BJ (cell line): Measurements from ENCODE around the gene ABAT. TPM values are rescaled to one million over a fixed set of nuclear protein-coding genes. Genes with fewer than 3 reads are reported as not detected.

Source experiments
- CTCF ChIA-PET: fragments of 350-600 bp; formaldehyde crosslinking; extraction: SDS; loops from one replicate; lab custom pipeline; 2021; ENCODE audit warnings: antibody characterized with exemption, inconsistent platforms; lab: Yijun Ruan, JAX
- POLR2A ChIA-PET: fragments of 300-600 bp; sonication (Branson Sonifier 250); formaldehyde crosslinking; extraction: SDS; loops from one replicate; lab custom pipeline; 2021; ENCODE audit warnings: antibody characterized with exemption; lab: Charles Lee
- DNase-seq: peaks from one replicate; pipeline ENCODE4 v3.0.0-alpha.2; 2011; ENCODE audit warnings: low read depth
- H3K27me3 ChIP-seq: 2 replicates; pipeline ENCODE4 v1.6.0; 2011; ENCODE audit warnings: low read length; ENCODE audit not compliant: control insufficient read depth, insufficient read depth
- H3K36me3 ChIP-seq: 2 replicates; pipeline ENCODE4 v1.5.1; 2011; ENCODE audit warnings: low read length; ENCODE audit not compliant: control insufficient read depth, insufficient read depth
- H3K4me3 ChIP-seq: 2 replicates; pipeline ENCODE4 v1.5.1; 2011; ENCODE audit warnings: low read depth, mild to moderate bottlenecking, control low read depth, low read length
- CTCF ChIP-seq: IDR thresholded peaks from 2 replicates; pipeline ENCODE4 v1.5.1; 2011; ENCODE audit warnings: low read depth, mild to moderate bottlenecking, control low read depth, inconsistent platforms, low read length, moderate library complexity; ENCODE audit not compliant: insufficient read depth
- polyA plus RNA-seq: library from polyadenylated mRNA; depleted of rRNA; stranded (reverse); fragments of >200 nt; gene quantifications from 2 replicates; pipeline ENCODE4 v1.2.3, GENCODE V29; 2011

ABAT gene
- polyA plus RNA-seq, 1 experiment = 3.5 TPM

- TF ChIP-seq CTCF = no peak
- Histone ChIP-seq H3K4me3 (no peak overlapping the region), H3K36me3 (no peaks in the 10 kb centered on the region), H3K27me3 (peaks cover 1% of the 10 kb centered on the region)
- POLR2A ChIA-PET = interaction anchor here (0.6 kb wide), 1 partner anchor 10 kb away, joined by 6 read pairs; no protein-coding TSS in a partner anchor
- DNase-seq = no peak
- CTCF ChIA-PET = no interaction called here
These were observed 43.1 kb downstream of the ABAT start for GRCh38 chr16:8717469-8717868.

GRCh38 chr16:8717892-8718415, 43.5 kb downstream of the ABAT start:
- Histone ChIP-seq H3K4me3 (no peak overlapping the region), H3K36me3 (no peaks in the 10 kb centered on the region), H3K27me3 (peaks cover 1% of the 10 kb centered on the region; the same call in 1 of the 2 replicates)
- CTCF ChIA-PET = interaction anchor here (0.7 kb wide), 1 partner anchor 21 kb away, joined by 3 read pairs; no protein-coding TSS in a partner anchor
- DNase-seq = no peak
- no peak for TF ChIP-seq CTCF
- POLR2A ChIA-PET = interaction anchor here (0.6 kb wide), 1 partner anchor 11 kb away, joined by 6 read pairs; no protein-coding TSS in a partner anchor

- ChIA-PET CTCF (no interaction called here), POLR2A (no interaction called here)
- no peak for DNase-seq
- Histone ChIP-seq H3K4me3 (no peak overlapping the region), H3K27me3 (no peaks in the 10 kb centered on the region; the same call in 1 of the 2 replicates), H3K36me3 (no peaks in the 10 kb centered on the region)
- TF ChIP-seq CTCF = no peak
These were observed 44.6 kb downstream of the ABAT start for GRCh38 chr16:8718851-8719680.

- TF ChIP-seq CTCF = no peak
- CTCF ChIA-PET = interaction anchor here (1.0 kb wide), 1 partner anchor 12 kb away, joined by 4 read pairs; no protein-coding TSS in a partner anchor
- H3K27me3 ChIP-seq = no peaks in the 10 kb centered on the region; the same call in 1 of the 2 replicates
- POLR2A ChIA-PET = no interaction called here
- no peak for DNase-seq
- H3K36me3 ChIP-seq = no peaks in the 10 kb centered on the region
- no peak overlapping the region for H3K4me3 ChIP-seq
These were observed 45.9 kb downstream of the ABAT start for GRCh38 chr16:8720080-8720966.
